Measurements from ENCODE around the gene TMEM50A. TPM values are rescaled to one million over a fixed set of nuclear protein-coding genes. Genes with fewer than 3 reads are reported as not detected.
"Not testable (repeated sequence)": the region's sequence is repeated elsewhere in the genome, so short reads cannot be mapped to it uniquely, and the experiment has no call there.

TMEM50A gene
- total RNA-seq, 1 experiment from 2014 or later = 114 TPM

DNA sequence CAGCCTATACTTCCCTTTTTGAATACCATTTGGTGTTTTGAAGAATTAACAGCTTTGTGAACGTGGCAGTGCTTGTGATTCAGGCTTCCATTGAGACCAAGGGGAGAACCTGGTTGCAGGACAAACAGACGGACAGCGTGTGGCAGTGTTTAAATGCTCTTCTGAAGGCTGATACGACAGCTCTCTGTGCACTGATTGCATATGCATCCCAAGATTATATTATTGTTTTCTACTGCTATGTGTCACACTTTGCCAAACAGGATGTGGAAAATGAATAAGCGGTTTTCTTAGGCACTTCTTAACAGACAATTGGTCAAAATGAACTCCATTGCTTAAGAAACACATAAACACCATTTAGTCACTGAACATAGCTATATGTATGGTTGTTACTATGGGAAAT is 8.2 kb upstream of the TMEM50A start:
- peak; percentile 73 for DNase-seq (ENCODE audit: low read depth)

DNA sequence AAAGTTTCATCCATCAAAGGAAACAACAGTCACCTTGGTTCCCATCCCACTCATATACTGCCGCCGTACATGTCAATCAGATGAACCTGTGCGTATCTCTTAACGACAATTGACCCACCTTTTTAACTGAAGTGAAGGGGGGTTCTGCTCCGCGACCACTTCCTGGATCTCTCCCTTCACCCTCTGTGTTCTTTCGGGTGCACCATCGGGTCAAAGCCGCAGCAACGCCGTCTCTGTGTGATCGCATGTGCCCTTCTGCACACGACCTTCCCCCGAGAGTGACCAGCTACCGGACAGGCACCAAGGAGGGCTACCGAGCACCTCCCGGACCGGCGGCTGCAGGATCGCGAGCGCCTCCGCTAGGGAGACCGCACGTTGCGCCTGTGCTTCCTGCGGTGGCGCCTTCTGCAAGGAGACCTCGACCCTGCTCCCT is 1.2 kb upstream of the TMEM50A start:
- DNase-seq (ENCODE audit: low read depth) = not testable (repeated sequence)

DNA sequence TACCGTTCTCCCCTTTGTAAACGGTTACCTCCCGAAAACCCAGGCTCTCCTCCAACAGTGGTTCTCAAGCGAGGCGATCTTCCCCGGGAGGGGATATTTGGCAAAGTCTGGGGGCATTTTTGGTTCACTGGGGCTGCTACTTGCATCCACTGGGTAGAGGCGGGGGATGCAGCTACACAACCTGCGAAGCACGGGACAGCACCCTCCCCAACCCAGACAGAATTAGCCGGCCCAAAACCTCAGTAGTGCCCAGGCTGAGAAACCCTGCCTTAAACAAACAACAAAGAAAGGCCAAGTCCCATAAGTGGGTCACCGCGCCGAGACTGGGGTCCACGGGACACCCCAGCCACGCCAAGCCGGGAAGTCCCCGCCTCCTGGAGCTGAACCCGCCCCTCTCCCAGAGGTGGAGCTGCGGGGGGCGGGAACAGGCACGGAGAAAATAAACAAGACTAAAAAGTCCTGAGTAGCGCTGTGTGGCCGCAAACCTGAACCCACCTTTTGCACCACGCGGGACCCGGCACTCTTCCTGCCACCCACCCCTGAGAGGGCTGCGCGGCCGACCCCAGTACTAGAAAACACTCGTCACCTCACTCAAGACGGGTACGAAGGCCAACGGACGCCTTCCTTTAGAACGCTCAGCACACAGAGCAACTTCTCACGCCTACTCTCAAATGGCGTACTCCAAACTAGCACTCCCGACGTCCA is 499 bp upstream of the TMEM50A start:
- DNase-seq (ENCODE audit: low read depth) = not testable (repeated sequence)

DNA sequence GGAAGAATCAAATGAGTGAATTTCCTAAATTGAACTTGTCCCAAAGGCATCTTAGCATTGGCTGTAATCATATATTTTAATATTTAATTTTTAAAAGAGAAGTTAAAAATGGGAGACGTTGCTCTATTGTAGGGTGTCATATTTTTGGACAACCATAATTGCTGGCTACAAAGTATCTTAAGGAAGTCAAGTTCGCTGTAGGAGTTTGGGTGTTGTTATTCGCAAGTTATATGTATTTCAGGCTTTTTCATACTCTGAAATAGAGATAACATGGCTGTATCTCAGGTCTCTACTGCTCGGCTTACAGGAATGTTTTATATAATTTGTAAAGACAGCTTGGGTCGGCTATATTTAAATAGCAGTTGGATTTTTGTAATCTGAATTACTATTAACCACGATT is 852 bp downstream of the TMEM50A start:
- DNase-seq (ENCODE audit: low read depth) = no peak

DNA sequence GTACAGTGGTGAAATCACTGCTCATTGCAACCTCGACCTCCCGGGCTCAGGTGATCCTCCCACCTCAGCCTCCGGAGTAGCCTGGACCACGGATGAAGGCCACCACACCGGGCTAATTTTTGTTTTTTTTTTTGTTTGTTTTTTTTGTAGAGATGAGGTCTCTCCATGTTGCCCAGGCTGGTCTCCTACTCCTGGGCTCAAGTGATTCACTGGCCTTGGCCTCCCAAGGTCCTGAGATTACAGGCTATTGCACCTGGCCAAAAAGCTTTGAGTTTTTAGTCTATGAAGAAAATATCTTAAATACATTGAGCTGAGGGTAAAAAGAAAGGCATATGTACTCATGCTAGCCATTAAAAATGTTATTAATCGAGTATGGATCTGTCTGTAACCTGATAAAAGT is 3.6 kb downstream of the TMEM50A start:
- no peak for DNase-seq (ENCODE audit: low read depth)

DNA sequence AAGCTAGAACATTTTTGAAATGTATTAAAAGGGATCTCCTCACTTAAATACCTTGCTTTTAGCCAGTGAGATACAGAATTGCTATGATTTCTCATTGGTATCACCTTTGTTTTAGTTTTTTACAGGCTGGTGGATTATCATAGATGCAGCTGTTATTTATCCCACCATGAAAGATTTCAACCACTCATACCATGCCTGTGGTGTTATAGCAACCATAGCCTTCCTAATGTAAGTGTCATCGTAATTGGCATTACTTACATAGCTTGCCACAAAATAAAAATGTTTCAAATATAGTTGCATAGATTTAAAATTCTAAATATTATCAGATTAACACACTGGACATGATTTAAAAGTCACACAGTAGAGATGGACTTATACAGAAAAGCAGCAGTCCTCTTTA is 4.7 kb downstream of the TMEM50A start:
- no peak for DNase-seq (ENCODE audit: low read depth)

DNA sequence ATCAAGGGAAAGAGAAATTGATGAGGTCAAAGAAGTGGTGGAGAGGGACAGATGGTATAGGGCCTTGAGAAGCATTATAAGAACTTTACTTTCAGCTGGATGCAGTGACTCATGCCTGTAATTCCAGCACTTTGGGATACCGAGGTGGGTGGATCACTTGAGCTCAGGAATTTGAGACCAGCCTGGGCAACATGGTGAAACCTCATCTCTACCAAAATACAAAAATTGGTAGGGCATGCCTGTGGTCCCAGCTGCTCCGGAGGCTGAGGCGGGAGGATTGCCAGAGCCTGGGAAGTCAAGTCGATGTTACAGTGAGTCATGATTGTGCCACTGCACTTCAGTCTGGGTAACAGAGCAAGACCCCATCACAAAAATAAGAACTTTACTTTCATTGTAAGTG is 5.7 kb downstream of the TMEM50A start:
- peak; percentile 87 for DNase-seq (ENCODE audit: low read depth)

DNA sequence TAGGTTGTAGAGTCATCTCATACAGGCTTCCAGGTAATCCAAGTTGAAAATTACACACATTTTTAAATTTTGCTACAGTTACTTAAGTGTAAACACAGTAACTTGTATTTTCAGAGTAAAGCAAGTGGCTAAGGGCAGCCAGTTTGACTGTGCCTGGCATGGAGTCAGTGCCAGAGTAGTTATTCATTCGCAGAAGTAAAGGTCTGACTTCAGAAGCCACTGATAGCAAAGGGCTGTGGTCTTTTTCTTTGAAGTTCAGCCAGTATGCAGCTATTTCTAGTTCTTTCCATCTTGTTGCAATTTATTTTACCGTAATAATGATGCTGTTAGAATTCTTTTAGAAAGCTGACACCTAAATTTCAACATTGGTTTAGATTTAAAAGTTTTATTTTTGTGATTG is 9.4 kb downstream of the TMEM50A start:
- no peak for DNase-seq (ENCODE audit: low read depth)

DNA sequence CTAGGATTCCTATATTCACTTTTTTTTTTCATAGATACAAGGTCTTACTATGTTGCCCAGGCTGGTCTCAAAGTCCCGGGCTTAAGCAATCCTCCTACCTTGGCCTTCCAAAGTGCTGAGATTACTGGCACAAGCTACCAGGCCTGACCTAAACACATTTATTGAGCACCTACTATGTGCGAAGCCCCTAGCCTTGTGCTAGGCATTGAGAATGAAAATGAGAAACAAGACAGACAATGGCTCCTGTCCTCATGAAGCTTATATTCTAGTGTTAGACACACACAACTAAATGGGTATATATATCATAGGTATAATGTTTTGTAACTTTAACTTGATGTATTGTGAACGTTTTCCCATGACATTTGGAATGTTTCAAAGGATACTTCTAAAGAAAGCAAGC is 11.5 kb downstream of the TMEM50A start:
- no peak for DNase-seq (ENCODE audit: low read depth)

DNA sequence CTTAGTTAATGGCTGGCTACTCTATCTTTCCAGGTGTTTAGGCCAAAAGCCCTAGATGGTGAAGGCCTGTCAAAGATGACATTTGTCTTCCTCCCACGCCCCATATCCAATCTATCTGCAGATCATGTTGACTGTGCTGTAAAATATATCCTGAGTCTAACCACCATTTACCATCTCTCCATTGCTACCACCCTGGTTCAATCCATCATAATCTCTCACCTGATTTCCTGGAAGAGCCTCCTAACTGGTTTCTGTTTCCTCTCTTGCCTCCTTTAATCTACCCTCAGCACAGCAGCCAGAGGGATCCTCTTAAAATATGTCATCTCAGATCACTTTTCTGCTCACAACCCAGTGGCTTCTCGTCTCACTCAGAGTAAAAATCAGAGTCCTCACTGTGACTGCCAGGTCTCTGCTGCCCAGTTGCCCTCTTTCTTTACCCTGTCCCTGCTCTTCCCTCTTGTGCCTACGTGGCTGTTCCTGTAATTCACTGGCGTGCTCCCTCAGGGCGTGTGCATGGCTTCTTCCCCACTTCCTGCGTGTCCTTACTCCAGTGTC is 17.8 kb downstream of the TMEM50A start:
- DNase-seq (ENCODE audit: low read depth) = no peak

DNA sequence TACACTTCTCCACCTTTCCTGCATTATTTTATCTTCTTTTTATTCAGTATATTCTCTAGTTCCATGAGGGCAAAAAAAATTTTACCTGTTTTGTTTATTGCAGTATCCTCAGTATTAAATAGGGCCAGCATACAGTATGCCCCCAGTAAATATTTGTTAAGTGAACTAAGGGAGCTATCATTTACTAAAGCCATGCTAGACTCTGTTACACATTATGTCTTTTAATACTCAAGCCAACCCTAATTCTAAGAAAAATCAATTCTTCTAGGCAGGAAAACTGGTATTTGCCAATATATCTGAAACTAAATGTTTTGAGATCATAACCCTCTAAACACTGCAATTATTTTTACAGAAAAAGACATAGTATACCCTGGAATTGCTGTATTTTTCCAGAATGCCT is 18.3 kb downstream of the TMEM50A start:
- no peak for DNase-seq (ENCODE audit: low read depth)

DNA sequence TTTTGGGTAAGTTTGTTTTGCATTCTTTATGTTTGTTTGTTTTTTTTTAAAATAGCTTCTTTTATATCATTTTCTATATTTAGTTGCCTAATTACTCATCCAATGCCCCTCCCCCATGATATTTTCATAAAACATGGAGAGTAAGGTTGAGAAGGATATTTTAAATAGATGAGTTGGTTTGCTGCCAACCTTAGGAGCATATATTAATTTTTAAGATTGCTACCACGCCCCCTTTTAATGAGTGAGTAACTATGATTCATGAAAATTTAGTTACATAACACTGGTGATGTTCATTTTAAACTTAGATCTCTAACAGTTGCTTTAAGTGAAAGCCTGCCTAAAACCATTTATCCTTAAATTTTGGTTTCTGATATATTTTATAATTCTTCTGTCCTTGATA is 18.7 kb downstream of the TMEM50A start:
- no peak for DNase-seq (ENCODE audit: low read depth)

DNA sequence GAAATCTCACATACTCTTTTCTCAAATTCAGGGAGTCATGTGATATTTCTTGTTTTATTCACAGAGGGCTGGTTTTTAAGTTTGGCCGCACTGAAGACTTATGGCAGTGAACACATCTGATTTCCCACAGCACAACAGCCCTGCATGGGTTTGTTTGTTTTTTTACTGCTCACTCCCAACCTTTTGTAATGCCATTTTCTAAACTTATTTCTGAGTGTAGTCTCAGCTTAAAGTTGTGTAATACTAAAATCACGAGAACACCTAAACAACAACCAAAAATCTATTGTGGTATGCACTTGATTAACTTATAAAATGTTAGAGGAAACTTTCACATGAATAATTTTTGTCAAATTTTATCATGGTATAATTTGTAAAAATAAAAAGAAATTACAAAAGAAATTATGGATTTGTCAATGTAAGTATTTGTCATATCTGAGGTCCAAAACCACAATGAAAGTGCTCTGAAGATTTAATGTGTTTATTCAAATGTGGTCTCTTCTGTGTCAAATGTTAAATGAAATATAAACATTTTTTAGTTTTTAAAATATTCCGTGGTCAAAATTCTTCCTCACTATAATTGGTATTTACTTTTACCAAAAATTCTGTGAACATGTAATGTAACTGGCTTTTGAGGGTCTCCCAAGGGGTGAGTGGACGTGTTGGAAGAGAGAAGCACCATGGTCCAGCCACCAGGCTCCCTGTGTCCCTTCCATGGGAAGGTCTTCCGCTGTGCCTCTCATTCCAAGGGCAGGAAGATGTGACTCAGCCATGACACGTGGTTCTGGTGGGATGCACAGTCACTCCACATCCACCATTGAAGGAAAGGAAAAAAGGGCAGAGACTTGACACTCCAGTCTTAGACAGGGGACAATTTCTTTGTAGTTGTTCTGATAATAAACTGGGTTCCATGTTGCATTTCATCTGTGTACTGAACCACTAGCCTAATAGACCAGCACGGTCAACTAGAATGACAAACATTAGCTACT is 22.8 kb downstream of the TMEM50A start:
- peak; percentile 87 for DNase-seq (ENCODE audit: low read depth)

DNA sequence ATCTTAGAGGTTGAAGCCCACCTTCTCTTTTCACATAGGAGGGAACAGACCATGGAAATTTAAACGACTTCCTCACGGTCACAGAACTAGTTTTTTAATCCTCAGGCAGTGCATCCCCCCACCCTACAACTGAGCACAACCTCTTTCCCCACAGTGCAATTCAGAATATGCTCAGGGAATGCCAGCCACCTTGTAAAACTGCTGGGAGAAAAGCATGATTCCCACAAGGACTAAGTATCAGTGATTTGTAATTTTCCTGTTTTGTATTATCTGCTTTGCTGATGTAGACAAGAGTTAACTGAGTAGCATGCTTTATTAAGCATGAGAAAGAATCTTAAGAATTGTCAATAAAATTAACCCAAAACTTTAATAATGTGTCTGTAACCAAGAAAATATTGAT is 23.8 kb downstream of the TMEM50A start:
- no peak for DNase-seq (ENCODE audit: low read depth)

DNA sequence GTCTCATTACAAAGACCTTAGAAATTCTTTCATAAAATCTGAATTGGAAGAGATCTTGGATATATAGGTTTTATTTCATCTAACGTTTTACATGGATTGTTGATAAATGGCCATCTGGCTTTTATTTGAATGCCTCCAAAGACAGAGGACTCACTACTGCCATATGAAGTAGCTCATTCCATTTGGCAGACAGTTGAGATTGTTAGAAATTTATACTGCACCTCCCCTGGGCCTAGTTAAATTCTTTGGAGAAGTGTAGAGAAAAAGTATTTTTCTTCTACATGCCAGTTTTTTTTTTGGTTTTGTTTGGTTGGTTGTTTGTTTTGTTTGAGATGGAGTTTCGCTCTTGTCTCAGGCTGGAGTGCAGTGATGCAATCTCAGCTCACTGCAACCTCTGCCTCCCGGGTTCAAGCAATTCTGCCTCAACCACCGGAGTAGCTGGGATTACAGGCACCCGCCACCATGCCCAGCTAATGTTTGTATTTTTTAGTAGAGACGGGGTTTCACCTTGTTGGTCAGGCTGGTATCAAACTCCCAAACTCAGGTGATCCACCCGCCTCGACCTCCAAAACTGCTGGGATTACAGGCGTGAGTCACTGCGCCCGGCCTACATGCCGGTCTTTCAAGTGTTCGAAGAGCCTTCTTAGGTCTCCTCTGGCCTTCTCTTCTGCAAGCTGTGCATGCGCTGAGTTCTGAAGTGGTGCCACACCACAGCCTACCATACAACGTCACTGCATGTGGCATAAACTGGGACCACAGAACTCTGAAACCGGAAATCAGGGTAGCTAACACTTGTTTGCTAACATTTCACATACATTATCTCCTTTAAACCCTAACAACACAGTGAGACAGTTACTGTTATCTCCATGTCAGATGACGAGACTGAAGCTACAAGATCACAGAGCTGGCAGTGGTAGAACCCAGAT is 24.8 kb downstream of the TMEM50A start:
- DNase-seq (ENCODE audit: low read depth) = not testable (repeated sequence)

DNA sequence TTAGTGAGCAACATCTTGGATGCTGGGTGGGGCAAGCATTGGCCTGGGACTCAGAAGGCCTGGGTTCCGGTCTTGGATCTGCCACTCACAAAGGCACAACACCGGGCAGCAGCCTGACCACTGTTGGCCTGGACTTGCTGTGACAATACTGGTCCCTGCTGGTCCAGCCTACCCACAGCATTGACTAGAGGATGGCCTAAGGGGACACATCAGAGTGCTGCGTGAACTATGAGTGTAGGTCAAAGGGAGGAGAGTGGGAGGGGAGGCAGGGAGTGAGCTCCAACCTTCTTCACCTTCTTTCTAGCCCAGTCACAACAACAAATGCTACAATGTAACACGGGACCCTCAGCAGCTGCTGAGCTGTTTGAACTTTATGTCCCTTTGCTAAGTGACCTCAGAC is 31.1 kb downstream of the TMEM50A start:
- no peak for DNase-seq (ENCODE audit: low read depth)

DNA sequence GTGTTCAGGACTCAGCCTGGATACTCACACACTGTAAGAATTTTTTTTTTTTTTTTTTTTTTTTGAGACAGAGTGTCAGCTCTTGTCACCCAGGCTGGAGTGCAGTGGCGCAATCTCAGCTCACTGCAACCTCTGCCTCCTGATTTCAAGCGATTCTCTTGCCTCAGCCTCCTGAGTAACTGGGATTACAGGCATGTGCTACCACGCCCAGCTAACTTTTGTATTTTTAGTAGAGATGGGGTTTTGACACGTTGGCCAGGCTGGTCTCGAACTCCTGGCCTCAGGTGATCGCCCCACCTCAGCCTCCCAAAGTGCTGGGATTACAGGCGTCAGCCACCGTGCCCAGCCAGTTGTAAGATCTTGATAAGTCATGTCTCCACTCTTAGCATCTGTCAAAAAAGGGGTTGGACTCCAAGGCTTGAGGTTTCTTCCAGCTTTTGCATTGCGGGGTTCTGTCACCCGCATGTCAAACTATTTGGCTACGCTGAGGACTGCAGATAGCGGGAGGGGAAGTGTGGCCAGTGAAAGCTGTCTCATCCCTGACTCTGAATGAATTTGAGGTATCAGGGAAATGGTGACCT is 31.6 kb downstream of the TMEM50A start:
- DNase-seq (ENCODE audit: low read depth) = not testable (repeated sequence)

DNA sequence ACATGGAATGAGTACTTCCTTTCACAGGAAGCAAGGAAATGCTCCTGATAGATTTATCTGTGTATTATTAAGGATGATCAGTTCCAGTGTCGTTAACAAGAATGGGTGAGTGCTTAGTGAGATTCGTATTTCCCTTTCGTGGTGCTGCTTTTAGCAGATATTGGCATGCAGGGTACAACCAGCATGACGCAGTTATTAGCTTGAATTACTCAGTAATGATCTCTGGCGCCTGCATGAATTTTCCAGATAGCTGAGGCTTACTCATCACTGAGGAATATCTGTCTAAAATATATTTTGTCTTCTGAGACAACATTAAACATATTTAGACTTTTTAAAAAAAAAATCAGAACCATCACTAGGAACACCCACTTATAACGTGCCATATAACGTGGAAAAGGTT is 33.6 kb downstream of the TMEM50A start:
- DNase-seq (ENCODE audit: low read depth) = peak; percentile 29

DNA sequence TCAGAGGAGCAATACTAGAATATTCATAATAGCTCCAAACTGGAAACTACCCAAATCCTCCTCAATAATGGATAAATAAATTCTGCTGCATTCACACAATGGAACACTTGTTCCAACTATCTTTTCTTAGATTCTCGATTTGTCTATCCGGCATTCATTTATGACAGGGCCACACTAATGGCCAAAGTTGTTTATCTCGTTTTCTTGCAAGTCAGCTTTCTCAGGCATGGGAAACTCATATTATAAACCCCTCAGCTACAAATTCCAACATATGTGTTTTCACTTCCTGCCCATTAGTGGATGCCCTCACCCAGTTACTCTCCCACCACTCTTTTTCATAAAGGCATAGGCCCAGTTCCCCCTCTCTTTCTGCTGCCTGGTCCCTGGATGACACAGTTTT is 40.2 kb downstream of the TMEM50A start:
- DNase-seq (ENCODE audit: low read depth) = not testable (repeated sequence)

DNA sequence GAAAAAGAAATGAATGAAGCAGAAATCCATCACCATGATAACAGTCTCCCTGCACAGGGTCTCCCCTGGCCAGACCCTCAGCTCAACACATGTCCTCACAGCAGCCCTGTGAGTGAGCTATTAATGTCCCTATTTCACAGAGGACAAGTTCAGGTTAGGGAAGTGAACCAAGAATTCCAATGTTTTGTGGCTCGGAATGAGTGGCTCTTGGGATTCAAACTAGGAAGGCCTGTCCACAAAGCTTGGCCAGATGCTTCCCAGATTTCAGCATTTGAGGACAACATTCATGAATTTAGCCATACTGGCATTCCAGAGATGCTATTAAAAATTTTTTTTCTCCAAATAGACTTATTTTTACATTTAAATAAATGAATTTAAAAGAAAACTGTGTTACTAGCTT is 44.4 kb downstream of the TMEM50A start:
- DNase-seq (ENCODE audit: low read depth) = not testable (repeated sequence)

DNA sequence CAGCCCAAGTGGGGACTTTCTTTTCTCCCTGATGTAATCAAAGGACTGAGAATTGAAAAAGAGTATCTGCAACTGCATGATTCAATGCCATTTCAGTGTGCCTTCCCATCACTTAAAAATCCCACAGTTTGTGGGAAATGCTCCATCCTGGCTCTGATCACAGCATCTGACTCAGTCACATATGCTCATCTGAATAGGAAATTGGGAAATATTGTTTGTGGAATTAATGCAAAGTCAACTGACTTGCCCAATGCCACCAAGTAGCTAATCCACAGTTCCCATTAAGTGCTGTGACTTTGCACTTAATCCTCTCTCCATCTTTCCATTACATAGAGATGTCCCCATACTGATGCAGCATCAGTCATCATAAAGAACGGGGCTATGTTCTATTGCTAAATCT is 45.0 kb downstream of the TMEM50A start:
- not testable (repeated sequence) for DNase-seq (ENCODE audit: low read depth)

Measured in HT1080 (cell line).